ENCODE results near the gene L3MBTL4.

- no peak for TF ChIP-seq PAX5 (IDR thresholded peaks at IDR 0.05; ENCODE audit: insufficient read depth, low read length, severe bottlenecking)
- no peak for TF ChIP-seq TAF1 (IDR thresholded peaks at IDR 0.05; ENCODE audit: low read depth, low read length)
- no peak for TF ChIP-seq POLR2AphosphoS5 (IDR thresholded peaks at IDR 0.05; ENCODE audit: low read depth, low read length)
- no peak for TF ChIP-seq POLR2A (IDR thresholded peaks at IDR 0.05; ENCODE audit: low read depth, low read length)
- TF ChIP-seq SPI1 (IDR thresholded peaks at IDR 0.05; ENCODE audit: low read depth, low read length): no peak
Observed at GRCh38 chr18:5963267-5963666, 451.4 kb downstream of the L3MBTL4 start.

All from GM12891 (cell line).